H1 (cell line): ENCODE data around the gene P4HA1. TPM values are rescaled to one million over a fixed set of nuclear protein-coding genes. Genes with fewer than 3 reads are reported as not detected.

ENCODE experiments used
- CTCF ChIA-PET: fragments of 300-600 bp; sonication (Branson Sonifier 250); formaldehyde crosslinking; loops from one replicate; lab custom pipeline; 2021; ENCODE audit not compliant: partially characterized antibody; lab: Charles Lee
- POLR2A ChIA-PET: fragments of 300-600 bp; sonication (Branson Sonifier 250); formaldehyde crosslinking; loops from one replicate; lab custom pipeline; 2021; ENCODE audit warnings: inconsistent platforms; ENCODE audit not compliant: partially characterized antibody; lab: Charles Lee
- DNase-seq, 2 experiments: peaks; one replicate each; pipeline versions ENCODE4 v3.0.0 to v3.0.0-alpha.2; 2010 to 2022; ENCODE audit warnings: low spot score in 2 of 2, low read depth in 1 of 2, mixed read lengths in 1 of 2
- FAIRE-seq: peaks from 2 replicates; lab custom pipeline; 2011; peaks lifted over from hg19 to GRCh38; lab: Jason Lieb, UNC
- H2AFZ ChIP-seq: 2 replicates; pipeline ENCODE4 v1.8.1; 2012; ENCODE audit warnings: low read length, inconsistent platforms
- H2AK5ac ChIP-seq: 2 replicates; pipeline ENCODE4 v1.6.1; 2013; ENCODE audit warnings: low read depth, low read length
- H2BK120ac ChIP-seq: replicated peaks from 2 replicates; pipeline ENCODE3; 2013; ENCODE audit warnings: low read depth, low read length, inconsistent platforms
- H2BK12ac ChIP-seq: 2 replicates; pipeline ENCODE4 v1.6.1; 2013; ENCODE audit warnings: low read depth, low read length
- H2BK15ac ChIP-seq: 2 replicates; pipeline ENCODE4 v1.6.1; 2013; ENCODE audit warnings: low read length
- H2BK20ac ChIP-seq: 2 replicates; pipeline ENCODE4 v1.6.1; 2013; ENCODE audit warnings: low read length
- H2BK5ac ChIP-seq: 2 replicates; pipeline ENCODE4 v1.6.1; 2013; ENCODE audit warnings: low read depth, low read length
- H3K14ac ChIP-seq: 2 replicates; pipeline ENCODE4 v1.6.1; 2013; ENCODE audit warnings: inconsistent platforms; ENCODE audit not compliant: insufficient read length
- H3K18ac ChIP-seq: 2 replicates; pipeline ENCODE4 v1.6.1; 2013; ENCODE audit warnings: low read length; ENCODE audit errors: extremely low read depth
- H3K23ac ChIP-seq: 2 replicates; pipeline ENCODE4 v1.6.1; 2013; ENCODE audit warnings: inconsistent platforms; ENCODE audit not compliant: insufficient read length
- H3K23me2 ChIP-seq: 2 replicates; pipeline ENCODE4 v1.6.1; 2013; ENCODE audit warnings: low read depth, low read length
- H3K27ac ChIP-seq: 2 replicates; pipeline ENCODE4 v1.6.1; 2011; ENCODE audit warnings: low read depth, low read length, inconsistent platforms
- H3K27me3 ChIP-seq, 4 experiments: replicated peaks in 1 of 4; 1 replicate in 1 of 4; 2 replicates in 3 of 4; pipeline versions ENCODE4 v1.6.1 to v1.8.1; 2011 to 2013; ENCODE audit warnings: low read length in 3 of 4, mild to moderate bottlenecking in 3 of 4, inconsistent platforms in 2 of 4, mixed read lengths in 2 of 4, moderate library complexity in 1 of 4; ENCODE audit not compliant: control insufficient read depth in 3 of 4, insufficient read depth in 3 of 4; ENCODE audit errors: extremely low read depth in 1 of 4
- H3K36me3 ChIP-seq, 4 experiments: 2 replicates each; pipeline versions ENCODE4 v1.6.1 to v1.8.1; 2011 to 2013; ENCODE audit warnings: mild to moderate bottlenecking in 4 of 4, low read length in 3 of 4, moderate library complexity in 2 of 4, control low read depth in 1 of 4, inconsistent platforms in 1 of 4; ENCODE audit not compliant: insufficient read depth in 4 of 4, control insufficient read depth in 2 of 4
- H3K4ac ChIP-seq: replicated peaks from 2 replicates; pipeline ENCODE3; 2013; ENCODE audit warnings: low read length, low read depth, mixed read lengths, inconsistent platforms; ENCODE audit not compliant: insufficient read length
- H3K4me1 ChIP-seq, 4 experiments: replicated peaks in 1 of 4; 1 replicate in 1 of 4; 2 replicates in 3 of 4; pipeline versions ENCODE4 v1.6.1 to v1.8.1; 2011 to 2013; ENCODE audit warnings: low read length in 3 of 4, inconsistent platforms in 2 of 4, mixed read lengths in 1 of 4; ENCODE audit not compliant: insufficient read depth in 4 of 4, control insufficient read depth in 3 of 4
- H3K4me2 ChIP-seq, 2 experiments: 2 replicates each; pipeline versions ENCODE4 v1.6.1 to v1.8.1; 2011 to 2013; ENCODE audit warnings: low read depth in 2 of 2, low read length in 2 of 2, control low read depth in 1 of 2, inconsistent platforms in 1 of 2, mild to moderate bottlenecking in 1 of 2; ENCODE audit not compliant: insufficient read depth in 1 of 2
- H3K4me3 ChIP-seq, 4 experiments: fragments of 200-600, 300-600 bp in 1 of 4; sonication (generic), shearing (Covaris generic), sonication (Bioruptor Twin) in 1 of 4; 2 replicates each; pipeline versions ENCODE4 v1.5.1 to v1.8.1; 2011 to 2016; ENCODE audit warnings: low read length in 4 of 4, low read depth in 3 of 4, control low read depth in 2 of 4, inconsistent platforms in 2 of 4, mild to moderate bottlenecking in 2 of 4, mixed read lengths in 1 of 4, moderate library complexity in 1 of 4; ENCODE audit not compliant: insufficient read depth in 2 of 4; ENCODE audit errors: extremely low read depth in 1 of 4
- H3K56ac ChIP-seq: replicated peaks from 2 replicates; pipeline ENCODE3; 2013; ENCODE audit warnings: low read depth, mild to moderate bottlenecking, mixed read lengths, low read length, inconsistent platforms; ENCODE audit not compliant: insufficient read length
- H3K79me1 ChIP-seq: 2 replicates; pipeline ENCODE4 v1.6.1; 2013; ENCODE audit warnings: low read depth, low read length, control low read depth
- H3K79me2 ChIP-seq, 2 experiments: 2 replicates each; pipeline versions ENCODE4 v1.6.1 to v1.8.1; 2012 to 2013; ENCODE audit warnings: low read length in 2 of 2, mild to moderate bottlenecking in 2 of 2, inconsistent platforms in 1 of 2; ENCODE audit not compliant: insufficient read depth in 2 of 2, control insufficient read depth in 1 of 2
- H3K9ac ChIP-seq, 4 experiments: replicated peaks in 1 of 4; 1 replicate in 1 of 4; 2 replicates in 3 of 4; pipeline versions ENCODE4 v1.6.1 to v1.8.1; 2011 to 2013; ENCODE audit warnings: low read depth in 3 of 4, low read length in 3 of 4, control low read depth in 2 of 4, mild to moderate bottlenecking in 2 of 4, moderate library complexity in 2 of 4, inconsistent platforms in 1 of 4; ENCODE audit errors: extremely low read depth in 1 of 4
- H3K9me3 ChIP-seq, 2 experiments: 2 replicates each; pipeline versions ENCODE4 v1.6.1 to v1.8.1; 2012 to 2013; ENCODE audit warnings: mild to moderate bottlenecking in 2 of 2, moderate library complexity in 2 of 2, control low read depth in 1 of 2, inconsistent platforms in 1 of 2, low read depth in 1 of 2, low read length in 1 of 2, mixed read lengths in 1 of 2; ENCODE audit not compliant: insufficient read depth in 2 of 2
- H4K20me1 ChIP-seq, 2 experiments: replicated peaks in 1 of 2; 2 replicates each; pipeline versions ENCODE3 to v1.8.1; 2011 to 2013; ENCODE audit warnings: inconsistent platforms in 2 of 2, low read length in 2 of 2, mild to moderate bottlenecking in 1 of 2; ENCODE audit not compliant: insufficient read depth in 2 of 2, control insufficient read depth in 1 of 2
- H4K5ac ChIP-seq: 2 replicates; pipeline ENCODE4 v1.6.1; 2013; ENCODE audit warnings: low read length, low read depth, mixed read lengths, inconsistent platforms; ENCODE audit not compliant: insufficient read length
- H4K8ac ChIP-seq: 2 replicates; pipeline ENCODE4 v1.8.0; 2013; ENCODE audit warnings: mild to moderate bottlenecking, moderate library complexity, low read length, inconsistent platforms; ENCODE audit not compliant: insufficient read depth; ENCODE audit errors: extremely low read depth
- H4K91ac ChIP-seq: replicated peaks from 2 replicates; pipeline ENCODE3; 2013; ENCODE audit warnings: low read length, mixed read lengths, inconsistent platforms; ENCODE audit not compliant: insufficient read length
- CEBPB ChIP-seq: IDR thresholded peaks from 2 replicates; pipeline ENCODE4 v1.6.1; 2012; ENCODE audit warnings: low read depth, low read length
- CHD2 ChIP-seq: IDR thresholded peaks from 2 replicates; pipeline ENCODE4 v1.6.1; 2012; ENCODE audit warnings: low read length, improper control_type of control experiment
- CTCF ChIP-seq, 3 experiments: IDR thresholded peaks; 1 replicate in 2 of 3; 2 replicates in 1 of 3; pipeline versions ENCODE4 v1.5.1 to v1.6.1; 2011; ENCODE audit warnings: low read length in 3 of 3, mild to moderate bottlenecking in 3 of 3, inconsistent platforms in 2 of 3, low read depth in 1 of 3, moderate library complexity in 1 of 3; ENCODE audit not compliant: insufficient read depth in 1 of 3; ENCODE audit errors: control extremely low read depth in 1 of 3
- KDM1A ChIP-seq: fragments of 200-600, 300-600 bp; sonication (generic); IDR thresholded peaks from 2 replicates; pipeline ENCODE4 v1.7.1; 2016; ENCODE audit warnings: mild to moderate bottlenecking, low read length, borderline replicate concordance
- RAD21 ChIP-seq, 2 experiments: IDR thresholded peaks in 1 of 2; conservative IDR thresholded peaks in 1 of 2; 2 replicates each; pipeline ENCODE4 v1.6.1; 2011; ENCODE audit warnings: low read depth in 2 of 2, low read length in 2 of 2, improper control_type of control experiment in 1 of 2, inconsistent platforms in 1 of 2, mild to moderate bottlenecking in 1 of 2, moderate library complexity in 1 of 2
- WGBS, 2 experiments: shearing (Covaris generic) in 1 of 2; methylation state at CpG; one replicate each; pipeline versions ENCODE4 v1.1.6 to v1.1.7; 2013 to 2015; ENCODE audit warnings: low lambda C conversion rate in 2 of 2, mixed read lengths in 2 of 2, inconsistent platforms in 1 of 2, low coverage in 1 of 2, missing lambda C conversion rate in 1 of 2; ENCODE audit not compliant: insufficient replicate concordance in 2 of 2, insufficient coverage in 1 of 2, insufficient read length in 1 of 2; ENCODE audit errors: extremely low coverage in 1 of 2, missing lambda C conversion rate in 1 of 2; 5-methylcytosine and 5-hydroxymethylcytosine counted together
- polyA plus RNA-seq, 7 experiments: library from polyadenylated mRNA; depleted of rRNA in 3 of 7; stranded (reverse) in 5 of 7; unstranded in 2 of 7; fragments of >200 nt in 5 of 7; fragments of 200-250 nt in 2 of 7; gene quantifications; 1 replicate in 5 of 7; 2 replicates in 1 of 7; 4 replicates in 1 of 7; pipeline versions ENCODE4 v1.2.1 to v1.2.3, GENCODE V29; 2011 to 2013; ENCODE audit warnings: missing spikeins in 2 of 7, mixed read lengths in 2 of 7
- total RNA-seq: library from RNA; stranded (reverse); fragmentation: NEBNext Ultra II Directional; extraction: Animal tissue kit (Norgen Biotek cat#: 25700); gene quantifications from 2 replicates; pipeline ENCODE4 v1.2.1, GENCODE V29; 2021

The P4HA1 gene
- total and polyA plus RNA-seq, 2 of the 8 experiments (the other 6 are each of a cell fraction or from before 2014, with no cell fraction given): 12.0 to 25.7 TPM

- no peak overlapping the region for H3K18ac ChIP-seq
- no peak overlapping the region for H3K23ac ChIP-seq
- no peaks in the 10 kb centered on the region for H3K27me3 ChIP-seq
- H2BK120ac ChIP-seq: no peak overlapping the region
- H3K14ac ChIP-seq: no peak overlapping the region
- no peak overlapping the region for H3K4me2 ChIP-seq
- ChIA-PET POLR2A (interaction anchor here (0.9 kb wide), 1 partner anchor 92 kb away, joined by 3 read pairs; the partner anchor contains the start of gene NUDT13), CTCF (interaction anchor here (0.6 to 1.8 kb wide), 11 partner anchors 10 to 130 kb away, joined by 3 to 5 read pairs (median 3); no protein-coding TSS in a partner anchor)
- H3K4me3 ChIP-seq: no peak overlapping the region
- FAIRE-seq: no peak
- no peak overlapping the region for H3K27ac ChIP-seq
- no peak for DNase-seq
- no peak overlapping the region for H4K5ac ChIP-seq
- TF ChIP-seq CEBPB (no peak), CTCF (IDR thresholded peaks at IDR 0.05; ENCODE audit: control extremely low read depth in 1 of 3, insufficient read depth in 1 of 3, low read depth in 1 of 3, low read length in 3 of 3) (peak in 2 of 3 experiments; percentile 22 to 68; a peak in 3 of 4 replicates), KDM1A (no peak), RAD21 (IDR thresholded peaks at IDR 0.05 in 1 of 2, conservative IDR thresholded peaks at IDR 0.05 in 1 of 2; ENCODE audit: low read depth in 2 of 2, low read length in 2 of 2) (peak; percentile 24 to 44; a peak in 3 of 4 replicates), CHD2 (no peak)
- H3K4ac ChIP-seq: no peak overlapping the region
- H2BK5ac ChIP-seq: no peak overlapping the region
- no peak overlapping the region for H2BK15ac ChIP-seq
- H3K23me2 ChIP-seq: no peaks in the 10 kb centered on the region
- no peak overlapping the region for H3K9ac ChIP-seq
- H3K79me2 ChIP-seq: no peaks in the 10 kb centered on the region
- peaks cover 0 to 9% (median 3%) of the 10 kb centered on the region in 4 experiments; a peak in 4 of 8 replicates for H3K36me3 ChIP-seq
- no peak overlapping the region for H3K56ac ChIP-seq
- peaks cover 0 to 4% of the 10 kb centered on the region in 2 experiments for H4K20me1 ChIP-seq
- no peak overlapping the region for H2AK5ac ChIP-seq
- no peak overlapping the region; the same call in 1 of the 2 replicates for H4K8ac ChIP-seq
- no peak overlapping the region for H4K91ac ChIP-seq
- H2AFZ ChIP-seq: no peak overlapping the region
- H2BK12ac ChIP-seq: no peak overlapping the region
- no peaks in the 10 kb centered on the region for H3K79me1 ChIP-seq
- H3K4me1 ChIP-seq: peaks cover 0 to 2% (median 0%) of the 10 kb centered on the region in 4 experiments; a peak in 1 of 7 replicates
- no peak overlapping the region for H2BK20ac ChIP-seq
- WGBS, 2 experiments: 92% methylated on average over 1 of the region's 1 CpG; no CpG with 5 or more reads in 1 of the 2 experiments
- H3K9me3 ChIP-seq: no peaks in the 10 kb centered on the region
Observed at GRCh38 chr10:73018632-73019031, 78.0 kb downstream of the P4HA1 start.
